Measurements from ENCODE around the gene KRT3. TPM values are rescaled to one million over a fixed set of nuclear protein-coding genes. Genes with fewer than 3 reads are reported as not detected.

KRT3 gene
- total RNA-seq, 1 donor from 2014 or later = under 0.01 TPM

DNA sequence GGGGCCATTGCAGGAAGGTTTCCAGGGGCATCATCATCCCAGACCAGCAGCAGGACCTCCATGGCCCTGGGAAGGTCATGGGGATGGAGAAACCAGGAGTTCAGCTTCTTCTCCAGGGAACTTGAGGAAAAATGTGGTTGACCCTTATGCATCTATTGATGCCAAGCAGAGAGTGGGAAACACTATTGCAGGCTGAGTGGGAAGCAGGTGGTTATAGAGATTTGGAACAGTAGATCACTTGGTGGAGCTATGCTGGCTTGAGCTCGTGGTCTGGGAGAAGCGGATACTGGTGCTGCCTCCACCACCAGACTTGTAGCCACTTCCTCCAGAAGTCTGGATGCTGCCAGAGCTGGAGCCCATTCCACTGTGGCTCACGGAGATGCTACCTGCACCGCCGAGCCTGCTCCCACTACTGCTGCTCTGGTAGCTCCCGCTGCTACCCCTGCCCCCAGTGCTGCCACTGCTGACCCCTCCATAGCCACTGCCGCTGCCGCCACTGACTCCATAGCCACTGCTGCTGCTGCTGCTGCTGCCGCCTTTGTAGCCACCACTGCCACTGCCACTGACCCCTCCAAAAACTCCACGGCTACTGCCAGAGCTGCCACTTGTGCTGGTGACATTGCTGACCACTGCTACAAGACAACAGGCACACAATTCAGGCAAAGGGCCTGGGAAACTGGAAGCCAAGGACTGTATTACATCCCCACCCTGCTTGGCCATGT lies 27.3 kb downstream of the KRT3 start:
- TF ChIP-seq, protein P1, sequence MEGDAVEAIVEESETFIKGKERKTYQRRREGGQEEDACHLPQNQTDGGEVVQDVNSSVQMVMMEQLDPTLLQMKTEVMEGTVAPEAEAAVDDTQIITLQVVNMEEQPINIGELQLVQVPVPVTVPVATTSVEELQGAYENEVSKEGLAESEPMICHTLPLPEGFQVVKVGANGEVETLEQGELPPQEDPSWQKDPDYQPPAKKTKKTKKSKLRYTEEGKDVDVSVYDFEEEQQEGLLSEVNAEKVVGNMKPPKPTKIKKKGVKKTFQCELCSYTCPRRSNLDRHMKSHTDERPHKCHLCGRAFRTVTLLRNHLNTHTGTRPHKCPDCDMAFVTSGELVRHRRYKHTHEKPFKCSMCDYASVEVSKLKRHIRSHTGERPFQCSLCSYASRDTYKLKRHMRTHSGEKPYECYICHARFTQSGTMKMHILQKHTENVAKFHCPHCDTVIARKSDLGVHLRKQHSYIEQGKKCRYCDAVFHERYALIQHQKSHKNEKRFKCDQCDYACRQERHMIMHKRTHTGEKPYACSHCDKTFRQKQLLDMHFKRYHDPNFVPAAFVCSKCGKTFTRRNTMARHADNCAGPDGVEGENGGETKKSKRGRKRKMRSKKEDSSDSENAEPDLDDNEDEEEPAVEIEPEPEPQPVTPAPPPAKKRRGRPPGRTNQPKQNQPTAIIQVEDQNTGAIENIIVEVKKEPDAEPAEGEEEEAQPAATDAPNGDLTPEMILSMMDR (IDR thresholded peaks at IDR 0.05; ENCODE audit: insufficient read depth, low read length, severe bottlenecking) = no peak
- H3K27me3 ChIP-seq (ENCODE audit: control insufficient read depth, insufficient read depth, low read length) = peaks cover 7% of the 10 kb centered on the region
- no peak overlapping the region for H3K4me3 ChIP-seq (ENCODE audit: low read depth, low read length)
- FAIRE-seq (no peak), DNase-seq (ENCODE audit: low read depth) (no peak)
- H3K36me3 ChIP-seq (ENCODE audit: control insufficient read depth, insufficient read depth, low read length) = no peaks in the 10 kb centered on the region

DNA sequence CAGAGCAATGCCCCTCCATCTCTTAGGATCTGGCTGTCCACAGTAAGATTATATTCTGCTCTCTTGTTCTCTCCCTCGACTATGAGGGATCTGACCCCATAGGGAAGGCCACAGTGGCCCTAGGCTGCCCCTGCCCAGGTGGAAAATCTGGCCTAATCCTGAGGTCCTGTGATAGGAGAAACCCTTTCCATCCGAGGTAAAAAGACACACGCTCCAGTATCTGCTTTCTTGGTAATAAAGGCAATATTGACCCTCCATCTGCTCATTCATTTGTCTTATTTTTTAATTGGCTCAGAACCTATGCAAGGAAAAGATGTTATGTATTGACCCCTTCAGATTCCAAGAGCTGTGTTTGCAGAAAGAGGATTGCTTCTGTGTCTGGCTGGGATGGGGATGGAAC lies 28.5 kb downstream of the KRT3 start:
- no peaks in the 10 kb centered on the region for H3K36me3 ChIP-seq (ENCODE audit: control insufficient read depth, insufficient read depth, low read length)
- peaks cover 6% of the 10 kb centered on the region for H3K27me3 ChIP-seq (ENCODE audit: control insufficient read depth, insufficient read depth, low read length)
- DNase-seq (ENCODE audit: low read depth) = no peak
- TF ChIP-seq, protein P1 (IDR thresholded peaks at IDR 0.05; ENCODE audit: insufficient read depth, low read length, severe bottlenecking) = no peak
- H3K4me3 ChIP-seq (ENCODE audit: low read depth, low read length) = no peak overlapping the region
- no peak for FAIRE-seq

DNA sequence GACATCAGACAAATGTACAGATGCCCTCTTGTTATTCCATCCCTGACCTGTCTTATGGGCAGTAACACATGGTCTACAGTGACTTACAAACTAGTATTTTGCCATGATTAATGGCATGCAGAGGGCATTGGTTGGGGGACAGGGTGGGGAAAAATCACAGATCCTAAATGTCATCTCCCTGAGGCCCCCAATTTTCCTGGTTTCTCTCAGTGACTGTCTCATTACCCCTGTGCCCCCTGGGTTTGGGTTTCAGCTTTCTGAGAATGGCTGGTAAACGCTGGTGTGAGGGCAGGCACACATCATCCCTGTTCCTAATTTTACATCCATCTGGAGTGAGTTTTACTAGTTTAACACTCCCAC lies 28.9 kb downstream of the KRT3 start:
- Histone ChIP-seq H3K27me3 (ENCODE audit: control insufficient read depth, insufficient read depth, low read length) (peaks cover 5% of the 10 kb centered on the region), H3K36me3 (ENCODE audit: control insufficient read depth, insufficient read depth, low read length) (no peaks in the 10 kb centered on the region), H3K4me3 (ENCODE audit: low read depth, low read length) (no peak overlapping the region)
- FAIRE-seq (no peak), DNase-seq (ENCODE audit: low read depth) (no peak)
- TF ChIP-seq, protein P1 (IDR thresholded peaks at IDR 0.05; ENCODE audit: insufficient read depth, low read length, severe bottlenecking) = no peak

DNA sequence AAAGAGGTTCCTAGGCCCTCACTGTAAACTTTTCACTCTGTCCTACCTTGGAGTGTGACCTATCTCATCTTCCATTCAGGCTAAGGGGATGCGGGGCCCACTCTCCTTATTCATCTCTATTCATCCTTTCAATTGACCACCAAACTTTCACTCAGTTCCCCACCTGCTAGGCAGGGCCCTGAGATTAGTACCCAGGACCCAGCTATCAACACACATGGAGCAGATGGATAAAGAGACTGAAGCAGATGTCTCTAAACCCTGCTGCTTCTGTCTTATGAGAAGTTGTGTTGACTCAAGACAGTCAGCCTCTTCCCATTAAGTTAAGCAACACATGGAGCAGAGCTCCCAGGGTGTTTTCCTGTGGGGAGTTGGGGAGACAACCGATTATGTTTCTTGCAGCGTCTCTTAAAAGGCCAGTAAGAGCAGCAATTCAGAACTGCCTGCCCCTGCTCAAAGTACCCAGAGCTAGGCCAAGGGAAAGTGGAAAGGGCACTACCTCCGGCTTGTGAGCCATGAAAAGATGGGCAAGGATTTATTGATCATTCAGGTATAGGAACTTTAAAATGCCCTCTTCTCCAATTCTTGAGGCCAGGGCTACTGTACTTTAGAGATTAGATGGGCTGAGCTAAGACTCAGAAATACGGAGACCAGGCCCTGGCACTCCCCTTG lies 29.4 kb downstream of the KRT3 start:
- H3K36me3 ChIP-seq (ENCODE audit: control insufficient read depth, insufficient read depth, low read length) = no peaks in the 10 kb centered on the region
- FAIRE-seq (no peak), DNase-seq (ENCODE audit: low read depth) (no peak)
- TF ChIP-seq, protein P1 (IDR thresholded peaks at IDR 0.05; ENCODE audit: insufficient read depth, low read length, severe bottlenecking) = no peak
- peaks cover 3% of the 10 kb centered on the region for H3K27me3 ChIP-seq (ENCODE audit: control insufficient read depth, insufficient read depth, low read length)
- no peak overlapping the region for H3K4me3 ChIP-seq (ENCODE audit: low read depth, low read length)

DNA sequence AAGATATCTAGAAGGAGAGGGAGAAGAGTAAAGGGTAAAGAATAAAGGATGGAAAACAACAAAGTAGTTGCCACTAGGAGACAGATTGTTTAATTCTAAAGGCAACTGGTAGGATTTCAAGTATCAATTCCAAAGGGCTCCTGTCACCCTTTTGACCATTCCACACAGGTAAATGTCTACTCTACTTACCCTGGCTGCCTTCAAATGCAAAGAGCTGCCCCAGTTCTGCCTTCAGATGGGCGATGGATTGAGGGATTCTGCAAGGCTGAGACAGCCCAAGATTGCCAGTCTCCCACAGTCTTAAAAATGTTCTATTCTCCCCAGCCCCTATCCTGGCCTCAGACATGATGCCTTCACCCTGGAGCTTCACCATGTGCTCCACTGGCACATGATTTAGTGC lies 30.2 kb downstream of the KRT3 start:
- FAIRE-seq = no peak
- H3K27me3 ChIP-seq (ENCODE audit: control insufficient read depth, insufficient read depth, low read length) = peaks cover 2% of the 10 kb centered on the region

More for the DNA sequence above, 30.2 kb downstream of the KRT3 start:
- no peak for DNase-seq (ENCODE audit: low read depth)
- TF ChIP-seq, protein P1 (IDR thresholded peaks at IDR 0.05; ENCODE audit: insufficient read depth, low read length, severe bottlenecking) = no peak
- Histone ChIP-seq H3K4me3 (ENCODE audit: low read depth, low read length) (no peak overlapping the region), H3K36me3 (ENCODE audit: control insufficient read depth, insufficient read depth, low read length) (no peaks in the 10 kb centered on the region)

Measured in bronchial epithelial cell (primary cell).